Body of pancreas (tissue), 4 donors: Measurements from ENCODE around the gene BANP. TPM values are rescaled to one million over a fixed set of nuclear protein-coding genes. Genes with fewer than 3 reads are reported as not detected.

Source experiments
- ATAC-seq: fragments of 150-250 bp; one replicate; pipeline ENCODE4 v1.9.1; 2016
- DNase-seq, 4 donors: peaks; one replicate each; pipeline ENCODE4 v3.0.0-alpha.2; 2019
- H3K27ac ChIP-seq, 4 donors: fragments of 200-600 bp; sonication (generic); 1 replicate in 3 of 4; 2 replicates in 1 of 4; pipeline versions ENCODE4 v1.5.1 to v1.6.1; 2016 to 2019; ENCODE audit warnings: mild to moderate bottlenecking in 1 of 4, mixed read lengths in 1 of 4, moderate library complexity in 1 of 4
- H3K27me3 ChIP-seq, 2 donors: fragments of 200-600 bp; sonication (generic); one replicate each; pipeline ENCODE4 v1.6.0; 2016; ENCODE audit warnings: mild to moderate bottlenecking in 1 of 2
- H3K36me3 ChIP-seq, 2 donors: fragments of 200-600 bp; sonication (generic); replicated peaks in 1 of 2; 2 replicates each; pipeline ENCODE4 v1.5.1; 2016; ENCODE audit warnings: low read depth in 2 of 2; ENCODE audit not compliant: insufficient read depth in 1 of 2
- H3K4me1 ChIP-seq: fragments of 200-600 bp; sonication (generic); one replicate; pipeline ENCODE4 v1.6.0; 2016
- H3K4me3 ChIP-seq, 2 donors: fragments of 200-600 bp; sonication (generic); 1 replicate in 1 of 2; 2 replicates in 1 of 2; pipeline ENCODE4 v1.5.1; 2016 to 2019
- H3K9me3 ChIP-seq, 3 donors: fragments of 200-600 bp; sonication (generic); 1 replicate in 2 of 3; 2 replicates in 1 of 3; pipeline ENCODE4 v1.5.1; 2016
- CTCF ChIP-seq, 7 experiments: fragments of 450-650 bp in 4 of 7; fragments of 200-600 bp in 3 of 7; sonication (generic) in 3 of 7; IDR thresholded peaks; one replicate each; pipeline ENCODE4 v1.5.1; 2016 to 2019; ENCODE audit warnings: antibody characterized with exemption in 7 of 7
- POLR2A ChIP-seq, 3 donors: fragments of 450-650 bp; IDR thresholded peaks; one replicate each; pipeline ENCODE4 v1.6.1; 2016; ENCODE audit warnings: antibody characterized with exemption in 3 of 3, mild to moderate bottlenecking in 2 of 3
- WGBS, 2 donors: methylation state at CpG; one replicate each; pipeline ENCODE4 v1.1.5; 2017; 5-methylcytosine and 5-hydroxymethylcytosine counted together
- intact Hi-C: fragments of 100-400 bp; cut with DNase I; formaldehyde crosslinking; loops from one replicate; pipeline ENCODE4 v1.15.1; 2023
- total RNA-seq, 2 donors: library from RNA; depleted of rRNA; stranded (reverse); fragments of >200 nt; gene quantifications; one replicate each; pipeline ENCODE4 v1.1.0, GENCODE V29; 2016

The BANP gene
- total RNA-seq, 2 donors from 2014 or later, result 19.1 to 20.2 TPM

- Histone ChIP-seq H3K27ac (no peak overlapping the region), H3K4me1 (peaks cover 6% of the 10 kb centered on the region), H3K36me3 (no peaks in the 10 kb centered on the region), H3K9me3 (no peaks in the 10 kb centered on the region), H3K27me3 (no peaks in the 10 kb centered on the region), H3K4me3 (no peak overlapping the region)
- TF ChIP-seq CTCF (IDR thresholded peaks at IDR 0.05), result no peak
- no peak for TF ChIP-seq POLR2A (IDR thresholded peaks at IDR 0.05)
- intact Hi-C loops, result no loop called here
- no peak for ATAC-seq
- 95% methylated on average over 22 to 29 of the region's 31 CpGs for WGBS, 2 donors
- DNase-seq, result no peak
Observed at GRCh38 chr16:88064011-88064888, 113.0 kb downstream of the BANP start.

- ATAC-seq, result no peak
- 93 to 94% methylated on average over 16 to 19 of the region's 19 CpGs for WGBS, 2 donors
- Histone ChIP-seq H3K36me3 (peaks cover 0 to 2% of the 10 kb centered on the region in 2 donors), H3K9me3 (no peaks in the 10 kb centered on the region), H3K27me3 (no peaks in the 10 kb centered on the region), H3K4me1 (peaks cover 6% of the 10 kb centered on the region), H3K27ac (no peak overlapping the region), H3K4me3 (no peak overlapping the region)
- intact Hi-C loops, result no loop called here
- no peak for TF ChIP-seq POLR2A (IDR thresholded peaks at IDR 0.05)
- no peak for TF ChIP-seq CTCF (IDR thresholded peaks at IDR 0.05)
- no peak for DNase-seq
Observed at GRCh38 chr16:88064889-88065746, 113.9 kb downstream of the BANP start.

- ATAC-seq (no peak), DNase-seq (no peak)
- Histone ChIP-seq H3K4me1 (peaks cover 6% of the 10 kb centered on the region), H3K27ac (no peak overlapping the region), H3K36me3 (peaks cover 0 to 2% of the 10 kb centered on the region in 2 donors), H3K27me3 (no peaks in the 10 kb centered on the region), H3K4me3 (no peak overlapping the region), H3K9me3 (no peaks in the 10 kb centered on the region)
- WGBS, 2 donors, result 98 to 100% methylated on average over 4 to 15 of the region's 15 CpGs
- no peak for TF ChIP-seq POLR2A (IDR thresholded peaks at IDR 0.05)
- TF ChIP-seq CTCF (IDR thresholded peaks at IDR 0.05), result no peak
- intact Hi-C loops, result no loop called here
Observed at GRCh38 chr16:88065747-88066142, 114.5 kb downstream of the BANP start.

GRCh38 chr16:88066234-88066633 is 115.0 kb downstream of the BANP start:
- TF ChIP-seq POLR2A (IDR thresholded peaks at IDR 0.05), result no peak
- no peak for TF ChIP-seq CTCF (IDR thresholded peaks at IDR 0.05)
- Histone ChIP-seq H3K36me3 (peaks cover 0 to 2% of the 10 kb centered on the region in 2 donors), H3K27me3 (no peaks in the 10 kb centered on the region), H3K4me3 (no peak overlapping the region), H3K9me3 (no peaks in the 10 kb centered on the region), H3K4me1 (peaks cover 6% of the 10 kb centered on the region), H3K27ac (no peak overlapping the region)
- intact Hi-C loops, result no loop called here
- 89 to 95% methylated on average over 10 of the region's 10 CpGs for whole genome bisulfite sequencing, 2 donors
- peak in 1 of 4 donors; percentile 0 for DNase-seq
- ATAC-seq, result no peak
